Stimulated activated CD4-positive, alpha-beta T cell treated with anti-CD3 and anti-CD28 coated beads, Interleukin-2, amount 100 ng/mL, for 48 hours (primary cell): ENCODE measurements around the gene CYP1B1.
"Not testable (repeated sequence)": the region's sequence is repeated elsewhere in the genome, so short reads cannot be mapped to it uniquely, and the experiment has no call there.

Source experiments
- DNase-seq, 2 donors: peaks; one replicate each; pipeline ENCODE4 v3.0.0-alpha.2; 2020

The CYP1B1 gene

GRCh38 chr2:38030635-38031355 is 45.2 kb downstream of the CYP1B1 start:
- no peak for DNase-seq

GRCh38 chr2:38029512-38029911 is 46.4 kb downstream of the CYP1B1 start:
- no peak for DNase-seq

DNA sequence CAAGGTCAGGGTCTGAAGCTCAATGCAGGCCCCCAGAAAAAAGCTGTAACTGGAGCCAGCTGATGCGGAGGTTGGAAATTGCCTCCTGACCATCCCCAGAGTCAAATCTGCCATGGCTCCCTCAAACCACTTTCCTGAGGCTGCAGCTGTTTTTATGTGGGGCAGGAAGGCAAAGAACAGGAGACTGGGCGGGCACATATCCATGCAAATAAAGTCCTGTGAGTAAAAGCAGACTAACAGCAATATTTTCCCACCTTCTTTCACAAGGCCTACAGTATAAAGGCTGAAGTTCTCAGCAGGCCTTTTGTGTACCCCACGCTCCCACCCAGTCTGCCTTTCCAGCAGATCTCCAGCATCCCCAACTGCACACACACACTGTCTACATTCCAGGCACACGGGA is 47.1 kb downstream of the CYP1B1 start:
- no peak for DNase-seq

DNA sequence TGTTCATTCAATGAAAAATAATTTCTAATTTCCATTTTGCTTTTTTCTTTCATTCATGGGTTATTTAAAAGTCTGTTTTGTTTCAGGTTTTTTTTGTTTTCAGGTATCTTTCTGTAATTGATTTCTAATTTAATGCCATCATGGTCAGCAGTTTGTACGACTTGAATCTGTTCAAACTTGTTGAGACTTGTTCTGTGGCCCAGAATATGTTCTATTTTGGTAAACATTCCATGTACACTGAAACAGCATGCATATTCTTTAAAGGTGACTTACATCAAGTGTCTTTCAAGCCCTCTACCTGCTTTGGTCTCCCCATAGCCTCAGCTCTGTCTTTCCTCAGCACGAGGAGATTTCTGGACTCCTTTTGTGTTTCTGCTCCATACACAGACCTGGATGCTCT is 49.1 kb downstream of the CYP1B1 start:
- no peak for DNase-seq

- DNase-seq, result no peak
Measured at GRCh38 chr2:38021589-38021988, 54.4 kb downstream of the CYP1B1 start.

GRCh38 chr2:38020359-38021069 is 55.4 kb downstream of the CYP1B1 start:
- DNase-seq, result not testable (repeated sequence)

DNA sequence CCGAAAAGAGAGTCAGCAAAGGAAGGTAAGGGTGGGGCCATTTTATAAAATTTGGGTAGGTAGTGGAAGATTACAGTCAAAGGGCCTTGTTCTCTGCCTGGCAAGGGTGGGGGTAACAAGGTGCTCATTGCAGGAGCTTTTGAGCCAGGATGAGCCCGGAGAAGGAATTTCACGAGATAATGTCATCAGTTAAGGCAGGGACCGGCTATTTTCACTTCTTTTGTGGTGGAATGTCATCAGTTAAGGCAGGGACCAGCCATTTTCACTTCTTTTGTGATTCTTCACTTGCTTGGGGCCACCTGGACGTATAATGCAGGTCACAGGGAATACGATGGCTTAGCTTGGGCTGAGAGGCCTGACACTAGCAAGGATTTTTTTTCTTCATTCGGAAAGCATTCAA is 58.1 kb downstream of the CYP1B1 start:
- DNase-seq, result no peak
